CD1c-positive myeloid dendritic cell (primary cell): ENCODE data around the gene ITPR3.
"Not testable (repeated sequence)": the region's sequence is repeated elsewhere in the genome, so short reads cannot be mapped to it uniquely, and the experiment has no call there.

ENCODE experiments used
- DNase-seq: peaks from one replicate; pipeline ENCODE4 v3.0.0-alpha.2; 2016; ENCODE audit errors: extremely low spot score

ITPR3 gene

DNA sequence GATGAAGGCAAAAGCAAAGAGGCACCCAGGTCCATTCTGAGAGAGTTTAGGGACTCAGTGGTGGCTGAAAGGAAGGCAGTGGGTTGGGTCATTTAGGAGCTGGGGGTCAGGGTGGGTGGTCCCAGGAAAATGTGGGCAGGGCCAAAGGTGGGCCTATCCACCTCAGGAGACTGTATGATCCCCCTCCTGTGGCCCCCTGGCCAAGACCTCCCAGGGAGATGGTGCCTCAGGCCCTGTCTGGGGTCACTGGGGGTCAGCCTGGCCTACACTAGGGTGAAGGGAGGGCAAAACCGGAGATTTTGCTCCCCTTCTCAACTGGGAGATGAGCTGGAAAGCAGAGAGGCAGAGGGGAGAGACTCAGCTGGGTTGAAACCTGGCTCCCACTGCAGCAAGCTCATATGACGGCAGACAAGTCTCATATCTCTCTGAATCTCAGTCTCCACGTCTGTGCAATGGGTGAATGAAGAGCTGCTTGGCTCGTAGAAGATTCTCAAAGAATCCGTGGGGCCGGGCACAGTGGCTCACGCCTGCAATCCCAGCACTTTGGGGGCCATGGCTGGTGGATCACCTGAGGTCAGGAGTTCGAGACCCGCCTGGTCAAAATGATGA, 29.6 kb upstream of the ITPR3 start:
- no peak for DNase-seq

DNA sequence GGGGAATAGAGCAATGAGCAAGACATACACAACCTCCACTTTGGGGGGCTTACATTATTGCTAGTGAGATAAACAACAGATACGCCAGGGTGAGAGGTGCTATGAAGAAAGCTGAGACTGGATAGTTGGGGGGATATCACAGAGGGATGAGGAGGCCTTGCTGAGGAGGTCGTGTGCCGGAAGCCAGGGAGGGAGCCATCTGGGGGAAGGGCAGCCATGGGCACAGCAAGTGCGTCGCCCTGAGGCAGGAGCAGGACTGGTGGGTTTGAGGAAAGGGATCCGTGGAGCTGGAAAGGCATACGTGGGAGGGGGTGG, 28.9 kb upstream of the ITPR3 start:
- DNase-seq = no peak

DNA sequence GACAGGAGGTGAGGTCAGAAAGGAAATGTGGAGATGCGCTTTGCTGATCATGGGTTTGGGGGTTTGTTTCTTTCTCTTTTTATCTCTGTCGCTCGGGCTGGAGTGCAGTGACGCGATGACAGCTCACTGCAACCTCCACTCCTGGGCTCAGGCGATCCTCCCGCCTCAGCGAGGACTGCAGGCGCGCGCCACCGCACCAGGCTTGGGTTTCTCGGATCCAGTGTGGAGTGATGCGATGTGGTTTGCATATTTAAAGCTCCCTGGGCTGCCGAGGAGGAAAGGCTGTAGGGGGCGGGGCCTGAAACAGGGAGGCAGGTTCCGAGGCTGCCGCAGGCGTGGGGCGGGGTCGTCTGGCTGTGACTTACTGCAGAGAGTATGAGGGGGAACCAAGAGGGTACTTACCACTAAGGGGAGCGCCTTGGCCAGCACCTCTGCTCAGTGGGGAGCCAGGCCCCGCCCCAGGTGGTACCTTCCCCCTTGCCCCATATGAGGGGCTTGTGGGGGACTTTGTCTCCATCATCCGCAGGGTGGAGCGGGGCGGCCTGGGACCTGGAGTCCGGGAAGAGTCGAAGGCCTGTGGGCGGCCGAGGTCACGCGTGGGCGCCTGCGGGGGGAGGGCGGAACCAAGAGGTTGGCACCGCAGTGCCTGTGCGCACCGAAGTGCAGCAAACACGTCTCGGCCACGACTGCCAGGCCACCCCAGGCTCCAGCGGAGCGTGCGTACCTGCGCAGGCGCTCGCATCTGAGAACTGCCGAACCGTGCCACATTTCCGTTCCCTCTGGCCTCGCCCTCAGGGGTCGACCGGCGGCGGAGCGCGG, 28.3 kb upstream of the ITPR3 start:
- peak; percentile 7 for DNase-seq

DNA sequence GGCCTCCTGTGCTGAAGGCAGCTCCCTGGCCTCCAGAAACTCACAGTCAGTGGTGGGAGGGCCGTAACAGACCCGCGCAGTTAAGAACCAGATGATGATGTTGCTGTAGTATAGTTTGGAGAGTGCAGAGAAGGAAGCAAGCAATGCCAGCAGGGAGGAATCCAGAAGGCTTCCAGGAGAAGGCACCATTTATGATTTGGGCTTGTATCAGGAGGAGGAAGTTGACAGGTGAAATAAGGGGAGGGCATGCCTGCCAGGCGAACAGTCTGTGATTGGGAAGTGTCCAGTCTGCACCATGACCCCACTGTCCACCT, 27.8 kb upstream of the ITPR3 start:
- DNase-seq = no peak

DNA sequence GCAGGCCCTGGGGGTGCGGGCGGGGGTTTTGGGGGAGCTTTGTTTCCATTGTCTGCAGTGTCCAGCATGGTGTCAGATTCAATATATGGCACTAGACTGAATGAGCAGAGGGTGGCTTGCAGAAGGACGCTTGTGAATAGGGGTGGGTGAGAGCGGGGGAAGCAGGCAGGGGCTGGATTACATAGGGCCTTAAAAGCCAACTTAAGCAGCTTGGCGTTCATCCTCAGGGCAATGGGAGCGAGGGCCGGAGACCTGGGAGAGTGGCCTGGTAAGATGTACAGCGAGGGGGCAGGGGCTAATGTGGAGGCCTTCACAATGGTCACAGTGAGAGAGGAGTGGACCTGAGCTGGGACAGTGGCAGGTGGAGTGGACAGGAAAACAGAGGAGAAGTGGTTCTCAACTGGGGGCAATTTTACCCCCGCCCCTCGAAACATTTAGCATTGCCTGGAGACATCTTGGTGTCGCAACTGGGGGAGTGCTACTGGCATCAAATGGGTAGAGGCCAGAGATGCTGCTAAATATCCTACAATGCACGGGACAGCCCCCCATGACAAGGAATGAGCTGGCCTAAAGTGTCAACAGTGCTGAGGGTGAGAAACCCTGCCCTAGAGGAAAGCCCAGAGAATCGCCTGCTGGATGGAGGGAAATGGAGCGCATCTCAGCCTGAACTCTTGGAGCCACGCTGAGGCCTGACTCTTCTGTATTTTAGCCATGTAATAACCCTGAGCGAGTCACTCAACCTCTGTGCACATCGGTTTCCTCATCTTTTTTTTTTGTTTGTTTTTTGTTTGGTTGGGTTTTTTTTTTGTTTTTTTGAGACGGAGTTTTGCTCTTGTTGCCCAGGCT, 25.9 kb upstream of the ITPR3 start:
- no peak for DNase-seq

DNA sequence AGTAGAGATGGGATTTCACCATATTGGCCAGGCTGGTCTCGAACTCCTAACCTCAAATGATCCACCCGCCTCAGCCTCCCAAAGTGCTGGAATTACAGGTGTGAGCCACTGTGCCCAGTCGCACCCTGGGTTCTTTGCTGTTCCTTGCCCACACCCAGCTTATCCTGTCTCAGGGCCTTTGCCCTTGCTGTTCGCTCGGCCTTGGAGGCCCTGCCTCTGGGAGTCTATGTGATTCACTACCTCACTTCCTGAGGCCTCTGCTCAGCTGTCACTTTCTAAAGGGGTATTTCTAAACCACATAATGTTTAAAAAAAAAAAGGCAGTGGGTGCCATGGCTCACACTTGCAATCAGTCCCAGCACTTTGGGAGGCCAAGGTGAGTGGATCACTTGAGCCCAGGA, 24.2 kb upstream of the ITPR3 start:
- not testable (repeated sequence) for DNase-seq

DNA sequence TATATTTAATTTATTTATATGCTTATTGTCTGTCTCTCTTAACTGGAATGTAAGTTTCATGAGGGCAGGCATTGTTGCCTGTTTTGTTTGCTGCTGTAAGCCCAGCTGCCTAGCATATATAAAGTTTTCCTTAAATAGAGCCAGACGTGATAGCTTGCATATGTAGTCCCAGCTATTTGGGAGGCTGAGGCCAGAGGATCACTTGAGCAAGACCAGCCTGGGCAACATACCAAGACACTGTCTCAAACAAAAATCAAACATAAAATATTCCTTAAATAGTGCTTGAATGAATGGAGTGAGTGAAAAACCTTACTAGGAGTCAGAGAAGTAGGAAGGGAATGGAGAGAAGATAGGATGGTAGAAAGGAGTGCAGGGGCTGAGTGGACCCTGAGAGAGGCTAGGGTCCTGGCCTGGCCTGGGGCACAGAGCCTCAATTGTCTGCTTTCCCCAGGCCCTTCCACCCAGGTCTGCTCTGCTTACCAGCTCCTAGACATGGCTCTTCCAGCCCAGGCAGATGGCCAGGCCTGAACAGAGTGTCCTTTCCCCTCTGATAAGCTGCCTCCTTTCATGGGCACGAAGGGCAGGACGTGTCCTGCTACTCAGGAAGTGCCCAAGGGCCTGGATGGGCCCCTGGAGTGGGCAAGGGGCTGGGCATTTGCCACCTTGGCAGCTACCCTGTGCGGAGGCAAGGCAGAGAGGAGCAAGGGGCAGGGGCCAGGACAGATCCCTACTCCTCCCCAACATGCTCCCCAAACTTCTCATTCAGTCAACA, 23.4 kb upstream of the ITPR3 start:
- no peak for DNase-seq

DNA sequence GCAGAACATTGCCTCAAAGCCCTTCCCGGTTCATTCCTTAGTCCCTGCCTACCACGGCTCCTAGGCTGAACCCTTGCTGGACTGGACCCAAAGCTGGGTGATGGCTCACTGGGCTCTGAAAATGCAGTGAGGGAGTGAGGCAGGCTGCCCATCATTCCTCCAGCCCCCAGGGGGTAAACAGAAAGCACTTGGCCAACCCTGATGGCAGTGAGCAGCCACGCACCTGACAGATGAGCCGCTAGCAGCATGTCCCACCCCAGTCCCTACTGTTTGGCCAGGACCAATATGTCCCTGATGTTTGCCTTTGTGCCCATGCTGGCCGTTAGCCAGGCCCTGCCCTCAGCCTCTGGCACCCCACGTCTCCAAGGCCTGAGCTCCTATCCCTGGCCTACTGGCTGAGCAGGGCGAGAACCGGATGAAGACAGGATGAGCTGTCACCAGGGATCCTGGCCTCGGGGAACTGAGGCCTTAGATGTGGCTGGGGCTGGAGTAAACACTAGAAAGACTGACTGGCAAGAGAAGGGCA, 21.6 kb upstream of the ITPR3 start:
- no peak for DNase-seq

DNA sequence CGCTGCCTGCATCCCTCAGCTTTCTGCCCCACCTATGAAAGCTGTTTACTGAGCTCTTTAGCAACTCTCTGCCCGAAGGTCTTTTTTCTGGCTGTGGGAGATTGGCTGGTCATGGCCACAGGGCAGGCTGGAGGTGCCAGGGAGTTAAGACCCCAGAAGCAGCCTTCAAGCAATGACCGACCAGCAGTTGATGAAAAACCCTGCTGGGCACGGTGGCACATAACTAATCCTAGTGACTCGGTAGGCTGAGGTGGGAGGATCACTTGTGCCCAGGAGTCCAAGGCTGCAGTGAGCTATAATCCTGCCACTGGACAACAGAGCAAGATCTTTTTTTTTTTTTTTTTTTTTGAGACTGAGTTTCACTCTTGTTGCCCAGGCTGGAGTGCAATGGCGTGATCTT, 20.4 kb upstream of the ITPR3 start:
- DNase-seq = no peak

DNA sequence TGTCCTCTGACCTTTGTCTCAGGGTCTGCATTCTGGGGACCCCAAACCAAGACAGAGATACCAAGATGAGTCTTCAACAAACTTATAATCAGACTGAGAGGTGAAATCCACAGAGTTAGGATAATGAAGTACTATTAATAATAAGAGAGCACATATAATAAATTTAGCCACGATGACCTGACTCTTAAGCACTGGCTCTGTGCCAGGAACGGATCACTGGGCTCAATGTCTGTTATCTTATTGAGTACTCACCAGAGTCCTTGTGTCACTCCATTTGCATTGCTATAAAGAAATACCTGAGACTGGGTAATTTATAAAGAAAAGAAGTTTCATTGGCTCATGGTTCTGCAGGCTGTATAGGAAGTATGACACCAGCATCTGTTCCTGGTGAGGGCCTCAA, 18.9 kb upstream of the ITPR3 start:
- DNase-seq = no peak

DNA sequence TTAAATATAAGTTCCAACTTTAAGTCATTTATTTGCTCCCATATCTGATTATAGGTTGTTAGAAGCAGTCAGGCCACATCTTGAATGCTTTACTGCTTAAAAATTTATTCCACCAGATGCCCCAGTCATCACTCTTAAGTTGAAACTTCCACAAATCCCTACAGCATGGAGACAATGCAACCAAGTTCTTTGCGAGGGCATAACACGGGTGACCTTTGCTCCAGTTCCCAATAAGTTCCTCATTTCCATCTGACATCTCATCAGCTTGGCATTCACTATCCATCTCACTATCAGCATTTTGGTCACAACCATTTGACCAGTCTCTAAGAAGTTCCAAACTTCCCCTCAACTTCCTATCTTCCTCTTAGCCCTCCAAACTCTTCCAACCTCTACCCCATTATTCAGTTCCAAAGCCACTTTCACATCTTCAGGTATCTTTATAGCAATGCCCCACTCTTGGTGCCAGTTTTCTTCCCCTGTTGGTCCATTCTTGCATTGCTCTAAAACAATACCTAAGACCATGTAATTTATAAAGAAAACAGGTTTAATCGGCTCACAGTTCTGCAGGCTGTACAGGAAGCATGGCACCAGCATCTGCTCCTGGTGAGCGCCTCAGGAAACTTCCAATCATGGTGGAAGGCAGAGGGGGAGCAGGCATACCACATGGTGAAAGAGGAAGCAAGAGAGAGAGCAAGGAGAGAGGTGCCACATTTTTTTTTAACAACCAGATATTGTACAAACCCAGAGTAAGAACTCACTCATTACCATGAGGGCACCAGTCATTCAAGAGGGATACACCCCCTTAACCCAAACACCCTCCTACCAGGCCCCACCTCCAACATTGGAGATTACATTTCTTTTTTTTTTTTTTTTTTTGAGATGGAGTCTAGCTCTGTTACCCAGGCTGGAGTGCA, 15.9 kb upstream of the ITPR3 start:
- DNase-seq = peak; percentile 50

DNA sequence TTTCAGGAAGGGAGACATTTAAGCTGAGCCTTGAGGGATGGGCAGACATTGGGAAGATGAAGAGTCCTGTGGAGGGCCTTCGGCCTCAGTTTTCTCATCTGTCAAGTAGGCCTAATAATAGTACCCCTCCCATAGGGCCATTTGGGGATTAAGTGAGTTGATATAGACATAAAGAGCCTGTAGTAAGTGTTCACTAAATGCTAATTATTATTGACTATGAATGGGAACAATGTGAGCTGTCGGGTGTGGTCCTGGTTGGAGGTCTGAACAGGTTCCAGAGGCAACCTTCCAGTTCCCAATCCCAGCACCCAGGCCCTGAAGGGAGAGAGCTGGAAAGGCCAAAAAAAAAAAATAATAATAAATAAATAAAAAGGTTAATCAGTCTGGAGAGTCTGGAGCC, 14.5 kb upstream of the ITPR3 start:
- no peak for DNase-seq

DNA sequence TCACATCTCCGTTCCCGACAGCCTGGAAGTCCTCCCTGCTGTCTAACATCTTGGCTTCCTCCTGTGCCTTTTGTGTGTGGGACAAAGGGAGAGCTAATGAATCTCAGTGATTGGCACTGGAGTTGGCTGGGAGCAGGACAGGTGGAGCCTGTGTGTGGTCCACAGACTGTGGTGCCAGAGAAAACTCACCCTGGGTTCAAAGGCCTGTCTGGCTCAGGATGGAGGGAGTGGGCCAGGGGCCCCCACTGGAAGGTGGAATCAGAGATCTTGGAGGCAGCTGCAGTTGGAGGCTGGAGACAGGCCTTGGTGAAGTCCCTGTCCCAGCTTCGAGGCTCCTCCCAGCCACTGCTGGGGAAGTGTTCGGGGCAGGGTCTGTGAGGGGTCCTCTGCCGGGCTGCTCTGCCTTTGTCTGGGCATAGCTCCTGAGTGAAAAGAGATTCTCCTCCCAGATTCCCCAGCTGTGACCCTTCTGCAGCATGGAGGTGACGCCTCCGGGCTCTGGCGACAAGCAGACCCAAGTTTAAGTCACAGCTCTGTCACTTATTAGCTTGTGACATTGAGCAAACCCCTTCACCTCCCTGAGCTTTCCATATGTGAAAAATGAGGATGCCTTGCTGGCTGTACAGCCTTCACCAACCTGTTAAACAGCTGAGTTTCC, 13.9 kb upstream of the ITPR3 start:
- no peak for DNase-seq

DNA sequence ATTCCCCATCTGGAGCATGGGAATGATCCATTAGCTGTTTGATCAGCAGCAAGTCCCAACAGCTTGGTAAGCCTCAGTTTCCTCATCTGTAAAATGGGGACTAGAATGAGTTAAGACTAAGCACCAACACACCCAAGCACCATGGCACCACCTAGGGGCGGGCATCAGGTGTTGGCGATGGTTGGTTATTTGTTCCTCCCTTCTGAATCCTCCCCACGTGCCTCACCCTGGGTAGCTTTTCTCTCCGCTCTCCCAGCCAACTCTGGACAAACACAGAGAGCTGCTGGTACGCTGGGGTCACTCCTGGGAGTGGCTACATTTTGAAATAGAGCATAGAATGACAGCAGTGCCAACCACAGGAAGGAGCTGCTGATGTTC, 13.3 kb upstream of the ITPR3 start:
- DNase-seq = no peak

DNA sequence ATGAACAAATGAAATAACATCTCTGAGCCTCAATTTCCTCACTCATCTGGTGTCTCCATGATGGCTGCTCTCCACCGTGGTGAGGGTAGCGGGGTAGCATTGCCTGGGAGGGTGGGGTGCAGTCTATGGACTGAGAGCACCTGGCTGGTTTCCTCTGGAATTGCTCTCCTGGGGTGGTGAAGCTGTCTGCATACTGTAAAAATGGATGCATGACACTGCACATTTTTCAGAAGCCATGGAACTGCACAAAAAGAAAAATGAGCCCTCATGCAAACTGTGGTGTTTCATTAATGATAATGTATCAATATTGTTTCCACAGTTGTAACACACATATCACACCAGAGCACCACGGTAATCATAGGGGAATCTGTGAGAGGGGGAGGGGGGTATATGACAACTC, 12.1 kb upstream of the ITPR3 start:
- DNase-seq = no peak

DNA sequence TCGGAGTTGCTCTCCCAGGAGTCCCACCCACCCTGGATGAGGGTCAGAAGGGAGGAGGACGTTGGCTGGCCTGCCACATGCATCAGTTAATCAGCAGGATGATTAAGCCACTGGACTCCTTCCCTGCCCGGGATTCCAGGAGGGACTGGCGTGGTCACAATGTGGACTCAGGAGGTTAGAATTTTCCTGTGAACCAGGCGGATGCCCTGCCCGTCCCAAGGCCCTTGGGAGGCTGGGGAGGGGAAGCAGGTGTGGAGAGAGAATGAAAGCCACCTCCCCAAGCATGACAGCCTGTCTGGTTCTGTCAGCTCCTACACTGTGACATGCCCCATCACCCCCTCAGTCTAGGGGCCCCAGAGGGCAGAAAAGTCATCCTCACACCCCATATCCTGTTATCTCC, 11.6 kb upstream of the ITPR3 start:
- no peak for DNase-seq

DNA sequence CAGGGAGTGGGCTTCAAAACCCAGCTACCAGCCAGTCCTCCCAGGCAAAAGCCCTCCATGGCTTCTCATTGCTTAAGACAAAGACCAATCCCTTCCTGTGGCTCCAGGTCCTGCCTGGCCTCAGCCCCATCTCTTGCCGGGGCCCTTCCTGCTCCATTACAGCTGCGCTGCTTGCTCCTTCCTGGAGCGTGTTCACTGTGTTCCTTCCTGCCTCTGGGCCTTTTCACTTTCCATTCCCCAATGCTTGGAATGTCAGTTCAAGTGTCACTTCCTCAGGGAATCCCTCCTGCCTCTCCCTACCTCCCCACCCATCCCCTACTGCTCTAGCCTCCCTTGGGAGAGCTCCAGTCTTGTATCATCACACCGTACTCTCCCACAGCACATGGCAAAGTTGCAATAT, 11.1 kb upstream of the ITPR3 start:
- DNase-seq = no peak

DNA sequence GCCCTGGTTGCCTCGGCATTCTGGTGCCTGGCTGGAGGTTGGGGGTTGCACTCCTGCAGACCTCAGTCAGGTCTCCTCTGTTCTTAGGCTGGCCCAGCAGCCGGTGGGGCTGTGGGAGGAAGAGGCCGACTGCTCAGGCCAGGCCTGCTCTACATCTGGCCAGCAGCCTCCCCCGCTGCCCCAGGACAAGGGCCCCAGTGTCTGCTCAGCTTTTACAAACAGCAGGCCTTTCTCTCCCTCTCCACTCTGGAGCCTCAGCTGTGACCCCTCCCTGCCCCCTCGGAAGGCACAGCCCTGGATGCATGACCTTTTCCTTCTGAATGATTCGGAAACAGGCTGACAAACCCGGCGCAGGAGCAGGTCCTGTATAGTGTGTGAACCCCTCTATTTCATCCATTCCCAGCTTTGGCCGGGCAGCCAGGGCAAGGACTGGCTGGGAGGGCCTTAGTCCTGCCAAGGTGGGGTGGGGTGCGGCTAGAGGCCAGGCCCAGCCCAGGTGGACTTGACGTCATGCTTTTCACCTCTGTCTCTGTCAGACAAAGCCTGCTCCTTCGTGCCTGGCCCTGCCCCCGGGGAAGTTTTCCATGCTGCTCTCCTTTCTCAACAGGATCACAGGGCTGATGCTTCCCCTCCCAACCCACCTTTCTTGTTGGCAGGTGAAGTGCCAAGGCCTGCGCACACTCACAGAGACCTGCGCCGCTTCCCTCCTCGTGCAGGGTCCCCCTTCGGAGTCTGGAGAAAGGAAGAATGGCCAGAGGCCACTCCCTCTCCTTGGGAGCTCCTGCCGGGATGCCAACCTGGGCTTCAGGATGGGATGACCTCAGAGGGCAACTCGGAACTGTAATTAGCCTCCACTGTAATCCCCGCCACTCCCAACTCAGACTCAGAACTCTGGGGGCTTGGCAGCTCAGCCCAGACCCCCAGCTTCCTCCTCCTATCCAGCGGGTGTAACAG, 10.1 kb upstream of the ITPR3 start:
- DNase-seq = no peak

DNA sequence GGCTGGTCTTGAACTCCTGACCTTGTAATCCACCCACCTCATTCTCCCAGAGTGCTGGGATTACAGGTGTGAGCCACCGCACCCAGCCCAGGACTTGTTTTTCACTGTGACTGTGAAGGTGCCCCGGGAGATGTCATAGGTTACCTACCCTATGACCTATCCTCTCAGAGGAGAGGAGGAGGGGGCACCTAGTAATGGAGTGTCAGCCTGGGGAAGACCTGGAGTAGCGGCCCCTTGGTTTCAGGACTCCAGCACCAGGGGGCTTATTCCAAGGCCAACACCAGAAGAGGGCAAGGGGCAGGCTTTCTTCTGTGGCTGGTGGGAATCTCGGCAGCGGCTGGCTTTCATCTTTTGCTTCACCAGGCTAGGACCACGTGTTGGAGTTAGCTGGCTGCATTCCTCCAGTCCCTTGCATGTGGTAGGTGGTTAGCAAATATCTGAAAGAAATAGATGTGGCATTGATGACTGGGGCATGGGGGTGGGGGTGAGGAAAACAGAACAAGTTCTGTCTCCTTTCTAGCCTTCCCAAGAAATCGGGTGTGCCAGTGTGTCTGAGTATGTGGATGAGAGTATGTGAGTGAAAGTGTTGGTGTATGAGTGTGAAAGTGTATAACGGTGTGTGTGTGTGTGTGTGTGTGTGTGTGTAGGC, 7.9 kb upstream of the ITPR3 start:
- no peak for DNase-seq
